Large intestine (tissue), 3 donors: ENCODE data around the gene PPFIA3. TPM values are rescaled to one million over a fixed set of nuclear protein-coding genes. Genes with fewer than 3 reads are reported as not detected.

Source experiments
- DNase-seq, 2 donors: peaks; one replicate each; pipeline versions ENCODE4 v3.0.0 to v3.0.0-alpha.2; 2013
- H3K27ac ChIP-seq: one replicate; pipeline ENCODE4 v1.5.1; 2013; ENCODE audit warnings: low read length
- H3K27me3 ChIP-seq: 2 replicates; pipeline ENCODE4 v1.6.1; 2013; ENCODE audit warnings: low read length; ENCODE audit not compliant: control insufficient read depth, insufficient read depth
- H3K36me3 ChIP-seq: 2 replicates; pipeline ENCODE4 v1.6.1; 2013; ENCODE audit warnings: low read length; ENCODE audit not compliant: control insufficient read depth, insufficient read depth
- H3K4me1 ChIP-seq: one replicate; pipeline ENCODE4 v1.6.1; 2013; ENCODE audit warnings: low read length; ENCODE audit not compliant: control insufficient read depth, insufficient read depth
- H3K4me3 ChIP-seq: one replicate; pipeline ENCODE4 v1.5.1; 2013; ENCODE audit warnings: low read length
- H3K9me3 ChIP-seq: one replicate; pipeline ENCODE4 v1.6.1; 2013; ENCODE audit warnings: mild to moderate bottlenecking, low read depth, low read length, moderate library complexity; ENCODE audit not compliant: control insufficient read depth
- WGBS: methylation state at CpG from one replicate; pipeline ENCODE4 v1.1.5; 2013; ENCODE audit warnings: low lambda C conversion rate; ENCODE audit not compliant: insufficient coverage; 5-methylcytosine and 5-hydroxymethylcytosine counted together
- polyA plus RNA-seq: library from polyadenylated mRNA; unstranded; fragments of 120-200 nt; gene quantifications from one replicate; pipeline ENCODE4 v1.2.1, GENCODE V29; 2013

PPFIA3 gene
- polyA plus RNA-seq, 1 donor = 5.9 TPM

- WGBS = no CpG with 5 or more reads among the region's 5 CpGs
These were observed 66.8 kb downstream of the PPFIA3 start for GRCh38 chr19:49186108-49186507.

GRCh38 chr19:49188626-49189200, 69.4 kb downstream of the PPFIA3 start:
- Histone ChIP-seq H3K4me3 (no peak overlapping the region), H3K27ac (no peak overlapping the region), H3K9me3 (peaks cover 8% of the 10 kb centered on the region), H3K36me3 (peaks cover 4% of the 10 kb centered on the region), H3K4me1 (no peaks in the 10 kb centered on the region), H3K27me3 (peaks cover 27% of the 10 kb centered on the region)
- no CpG with 5 or more reads among the region's 21 CpGs for WGBS
- DNase-seq = no peak

More at GRCh38 chr19:49186108-49186507, 66.8 kb downstream of the PPFIA3 start:
- DNase-seq = no peak
- Histone ChIP-seq H3K4me1 (no peaks in the 10 kb centered on the region), H3K9me3 (peaks cover 26% of the 10 kb centered on the region), H3K27me3 (peaks cover 32% of the 10 kb centered on the region), H3K4me3 (no peak overlapping the region), H3K27ac (no peak overlapping the region), H3K36me3 (peaks cover 4% of the 10 kb centered on the region)

- H3K27me3 ChIP-seq = peaks cover 27% of the 10 kb centered on the region
- no peak overlapping the region for H3K4me3 ChIP-seq
- WGBS = no CpG with 5 or more reads among the region's 5 CpGs
- no peak for DNase-seq
- no peaks in the 10 kb centered on the region for H3K4me1 ChIP-seq
- H3K36me3 ChIP-seq = peaks cover 4% of the 10 kb centered on the region
- H3K9me3 ChIP-seq = peaks cover 10% of the 10 kb centered on the region
- no peak overlapping the region for H3K27ac ChIP-seq
These were observed 69.9 kb downstream of the PPFIA3 start for GRCh38 chr19:49189259-49189658.

- H3K9me3 ChIP-seq = peaks cover 5% of the 10 kb centered on the region
- peaks cover 27% of the 10 kb centered on the region for H3K27me3 ChIP-seq
- no peak overlapping the region for H3K4me3 ChIP-seq
- H3K27ac ChIP-seq = no peak overlapping the region
- peaks cover 4% of the 10 kb centered on the region for H3K36me3 ChIP-seq
- H3K4me1 ChIP-seq = no peaks in the 10 kb centered on the region
- WGBS = 80% methylated on average over 1 of the region's 3 CpGs
- DNase-seq = no peak
These were observed 71.4 kb downstream of the PPFIA3 start for GRCh38 chr19:49190781-49191180.

- peaks cover 2% of the 10 kb centered on the region for H3K36me3 ChIP-seq
- 96% methylated on average over 4 of the region's 6 CpGs for WGBS
These were observed 74.6 kb downstream of the PPFIA3 start for GRCh38 chr19:49193822-49194394.

GRCh38 chr19:49194408-49194807, 75.1 kb downstream of the PPFIA3 start:
- H3K36me3 ChIP-seq = no peaks in the 10 kb centered on the region
- H3K4me1 ChIP-seq = no peaks in the 10 kb centered on the region
- peaks cover 23% of the 10 kb centered on the region for H3K27me3 ChIP-seq
- no peak overlapping the region for H3K27ac ChIP-seq
- 79% methylated on average over 2 of the region's 4 CpGs for WGBS
- peaks cover 5% of the 10 kb centered on the region for H3K9me3 ChIP-seq
- no peak for DNase-seq
- no peak overlapping the region for H3K4me3 ChIP-seq

More at GRCh38 chr19:49193822-49194394, 74.6 kb downstream of the PPFIA3 start:
- Histone ChIP-seq H3K27ac (no peak overlapping the region), H3K9me3 (peaks cover 5% of the 10 kb centered on the region), H3K27me3 (peaks cover 28% of the 10 kb centered on the region), H3K4me1 (no peaks in the 10 kb centered on the region), H3K4me3 (no peak overlapping the region)
- DNase-seq = no peak

GRCh38 chr19:49196527-49197240, 77.3 kb downstream of the PPFIA3 start:
- WGBS = 80% methylated on average over 3 of the region's 40 CpGs
- H3K27me3 ChIP-seq = peaks cover 13% of the 10 kb centered on the region
- no peak overlapping the region for H3K27ac ChIP-seq
- no peaks in the 10 kb centered on the region for H3K4me1 ChIP-seq
- no peak for DNase-seq
- no peak overlapping the region for H3K4me3 ChIP-seq
- peaks cover 5% of the 10 kb centered on the region for H3K9me3 ChIP-seq
- H3K36me3 ChIP-seq = no peaks in the 10 kb centered on the region

GRCh38 chr19:49200238-49200862, 81.0 kb downstream of the PPFIA3 start:
- Histone ChIP-seq H3K27ac (no peak overlapping the region), H3K4me3 (no peak overlapping the region), H3K27me3 (peaks cover 11% of the 10 kb centered on the region), H3K36me3 (peaks cover 3% of the 10 kb centered on the region), H3K4me1 (no peaks in the 10 kb centered on the region), H3K9me3 (no peaks in the 10 kb centered on the region)
- 60% methylated on average over 1 of the region's 29 CpGs for WGBS
- DNase-seq = no peak
